ENCODE measurements around the gene SLC48A1. TPM values are rescaled to one million over a fixed set of nuclear protein-coding genes. Genes with fewer than 3 reads are reported as not detected.

SLC48A1 gene
- total RNA-seq, 1 donor from 2014 or later, result 19.7 TPM

GRCh38 chr12:47736216-47736615 is 36.8 kb upstream of the SLC48A1 start:
- Mint-ChIP-seq H3K27me3 (no peaks in the 10 kb centered on the region), H3K27ac (no peak overlapping the region), H3K36me3 (no peaks in the 10 kb centered on the region), H3K4me1 (ENCODE audit: unreplicated experiment) (peaks cover 27% of the 10 kb centered on the region), H3K4me3 (no peak overlapping the region), H3K9me3 (no peaks in the 10 kb centered on the region)
- TF ChIP-seq, protein P1, sequence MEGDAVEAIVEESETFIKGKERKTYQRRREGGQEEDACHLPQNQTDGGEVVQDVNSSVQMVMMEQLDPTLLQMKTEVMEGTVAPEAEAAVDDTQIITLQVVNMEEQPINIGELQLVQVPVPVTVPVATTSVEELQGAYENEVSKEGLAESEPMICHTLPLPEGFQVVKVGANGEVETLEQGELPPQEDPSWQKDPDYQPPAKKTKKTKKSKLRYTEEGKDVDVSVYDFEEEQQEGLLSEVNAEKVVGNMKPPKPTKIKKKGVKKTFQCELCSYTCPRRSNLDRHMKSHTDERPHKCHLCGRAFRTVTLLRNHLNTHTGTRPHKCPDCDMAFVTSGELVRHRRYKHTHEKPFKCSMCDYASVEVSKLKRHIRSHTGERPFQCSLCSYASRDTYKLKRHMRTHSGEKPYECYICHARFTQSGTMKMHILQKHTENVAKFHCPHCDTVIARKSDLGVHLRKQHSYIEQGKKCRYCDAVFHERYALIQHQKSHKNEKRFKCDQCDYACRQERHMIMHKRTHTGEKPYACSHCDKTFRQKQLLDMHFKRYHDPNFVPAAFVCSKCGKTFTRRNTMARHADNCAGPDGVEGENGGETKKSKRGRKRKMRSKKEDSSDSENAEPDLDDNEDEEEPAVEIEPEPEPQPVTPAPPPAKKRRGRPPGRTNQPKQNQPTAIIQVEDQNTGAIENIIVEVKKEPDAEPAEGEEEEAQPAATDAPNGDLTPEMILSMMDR (conservative IDR thresholded peaks at IDR 0.05), result no peak
- DNase-seq (ENCODE audit: extremely low spot score, unreplicated experiment), result no peak

GRCh38 chr12:47736877-47737676 is 36.0 kb upstream of the SLC48A1 start:
- H3K27ac Mint-ChIP-seq, result peak overlapping the region; percentile 57
- DNase-seq (ENCODE audit: extremely low spot score, unreplicated experiment), result no peak

GRCh38 chr12:47737936-47738594 is 35.0 kb upstream of the SLC48A1 start:
- TF ChIP-seq, protein P1 (conservative IDR thresholded peaks at IDR 0.05), result no peak
- Mint-ChIP-seq H3K4me3 (no peak overlapping the region), H3K4me1 (ENCODE audit: unreplicated experiment) (peaks cover 29% of the 10 kb centered on the region), H3K27ac (no peak overlapping the region), H3K36me3 (no peaks in the 10 kb centered on the region), H3K9me3 (no peaks in the 10 kb centered on the region), H3K27me3 (no peaks in the 10 kb centered on the region)
- DNase-seq (ENCODE audit: extremely low spot score, unreplicated experiment), result no peak

More at GRCh38 chr12:47736877-47737676, 36.0 kb upstream of the SLC48A1 start:
- Mint-ChIP-seq H3K27me3 (no peaks in the 10 kb centered on the region), H3K9me3 (no peaks in the 10 kb centered on the region), H3K4me1 (ENCODE audit: unreplicated experiment) (peaks cover 29% of the 10 kb centered on the region), H3K4me3 (peak overlapping the region; percentile 42), H3K36me3 (no peaks in the 10 kb centered on the region)
- TF ChIP-seq, protein P1 (conservative IDR thresholded peaks at IDR 0.05), result no peak

- no peak for DNase-seq (ENCODE audit: extremely low spot score, unreplicated experiment)
- Mint-ChIP-seq H3K27ac (no peak overlapping the region), H3K4me3 (no peak overlapping the region), H3K9me3 (no peaks in the 10 kb centered on the region), H3K36me3 (no peaks in the 10 kb centered on the region), H3K4me1 (ENCODE audit: unreplicated experiment) (peaks cover 29% of the 10 kb centered on the region), H3K27me3 (no peaks in the 10 kb centered on the region)
- TF ChIP-seq, protein P1 (conservative IDR thresholded peaks at IDR 0.05), result no peak
Measured at GRCh38 chr12:47739297-47739696, 33.7 kb upstream of the SLC48A1 start.

GRCh38 chr12:47739979-47740378 is 33.1 kb upstream of the SLC48A1 start:
- no peak overlapping the region for H3K27ac Mint-ChIP-seq
- H3K36me3 Mint-ChIP-seq, result no peaks in the 10 kb centered on the region
- no peaks in the 10 kb centered on the region for H3K9me3 Mint-ChIP-seq
- DNase-seq (ENCODE audit: extremely low spot score, unreplicated experiment), result no peak
- TF ChIP-seq, protein P1 (conservative IDR thresholded peaks at IDR 0.05), result no peak
- H3K4me3 Mint-ChIP-seq, result no peak overlapping the region
- H3K4me1 Mint-ChIP-seq (ENCODE audit: unreplicated experiment), result peaks cover 26% of the 10 kb centered on the region
- no peaks in the 10 kb centered on the region for H3K27me3 Mint-ChIP-seq
